ENCODE measurements around the gene PELI1. TPM values are rescaled to one million over a fixed set of nuclear protein-coding genes. Genes with fewer than 3 reads are reported as not detected.

PELI1 gene
- total and polyA plus RNA-seq, 2 experiments from 2014 or later: 2.8 to 7.8 TPM

DNA sequence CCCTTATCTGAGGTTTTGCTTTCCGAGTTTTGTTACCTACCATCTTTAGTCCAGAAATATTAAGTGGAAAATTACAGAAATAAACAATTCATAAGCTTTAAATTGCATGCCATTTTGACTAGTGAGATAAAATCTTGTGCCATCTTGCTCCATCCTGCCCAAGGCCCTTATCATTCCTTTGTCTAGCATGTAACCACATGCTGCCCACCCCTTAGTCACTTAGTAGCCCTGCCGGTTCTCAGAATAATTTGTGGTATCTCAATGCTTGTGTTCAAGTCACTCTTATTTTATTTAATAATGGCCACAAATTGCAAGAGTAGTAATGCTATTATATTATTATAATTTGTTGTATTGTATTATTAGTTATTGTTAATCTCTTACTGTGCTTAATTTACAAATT lies 88.2 kb downstream of the PELI1 start:
- H3K9me2 ChIP-seq (ENCODE audit: insufficient read depth): no peaks in the 10 kb centered on the region
- H3K27ac ChIP-seq: no peak overlapping the region
- H3K9me3 ChIP-seq (ENCODE audit: low read depth): no peaks in the 10 kb centered on the region
- no peaks in the 10 kb centered on the region for H3K4me1 ChIP-seq (ENCODE audit: insufficient read depth)
- H2AFZ ChIP-seq: no peak overlapping the region
- H3K4me3 ChIP-seq: no peak overlapping the region
- no peak for TF ChIP-seq EZH2 (IDR thresholded peaks at IDR 0.05; ENCODE audit: insufficient read depth, poor library complexity, severe bottlenecking)
- no peak for TF ChIP-seq EZH2phosphoT487 (IDR thresholded peaks at IDR 0.05; ENCODE audit: insufficient read depth, low read depth)
- no peak overlapping the region for H3K9ac ChIP-seq
- H3F3A ChIP-seq (ENCODE audit: insufficient read depth): no peaks in the 10 kb centered on the region
- no peaks in the 10 kb centered on the region for H4K20me1 ChIP-seq (ENCODE audit: insufficient read depth)
- H3K27me3 ChIP-seq (replicated peaks; ENCODE audit: insufficient read depth): no peaks in the 10 kb centered on the region
- H3K4me2 ChIP-seq (ENCODE audit: unreplicated experiment): no peak overlapping the region
- H3K36me3 ChIP-seq (ENCODE audit: low read depth): no peaks in the 10 kb centered on the region
- H3K79me2 ChIP-seq (ENCODE audit: insufficient read depth): no peaks in the 10 kb centered on the region
- in situ Hi-C loops (cut with MboI): no loop called here
- no peak for DNase-seq
- 86 to 93% methylated on average over 2 of the region's 2 CpGs for WGBS, 2 experiments (ENCODE audit: low coverage in 1 of 2, low lambda C conversion rate in 2 of 2, missing lambda C conversion rate in 2 of 2)

DNA sequence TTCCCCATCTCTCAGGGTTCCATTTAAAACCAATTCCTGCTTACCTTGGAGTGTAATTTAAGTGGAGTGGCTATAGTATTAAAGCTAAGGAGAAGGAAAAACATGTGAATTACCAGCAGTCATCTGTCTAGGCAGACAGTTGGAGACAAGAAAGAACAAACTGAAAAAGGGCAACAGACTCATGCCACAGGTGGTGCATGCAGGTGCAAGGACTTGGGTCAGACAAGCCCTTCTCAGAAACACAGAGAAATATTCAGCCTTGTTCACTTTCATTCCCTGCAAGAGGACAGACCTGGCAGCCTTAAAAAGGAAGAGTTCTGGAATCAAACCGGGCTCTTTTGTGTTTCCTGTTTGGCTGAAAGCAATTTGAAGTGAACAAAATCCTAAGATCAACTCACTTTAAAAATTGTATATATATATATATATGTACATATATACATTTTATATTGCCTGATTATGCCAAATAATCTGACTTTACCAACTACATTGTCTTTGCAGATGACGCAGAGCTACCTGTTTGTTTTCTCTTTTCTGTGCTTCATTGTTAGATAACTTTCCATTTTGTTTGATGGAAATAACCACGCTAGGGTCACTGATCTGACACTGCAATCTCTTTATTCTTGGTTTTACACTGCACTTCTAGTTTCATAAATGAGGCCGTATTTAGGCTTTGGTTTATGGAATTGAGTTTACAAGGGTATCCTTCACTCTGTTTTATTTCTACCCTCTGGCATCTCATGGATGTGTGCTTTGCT lies 89.9 kb downstream of the PELI1 start:
- Histone ChIP-seq H3K79me2 (ENCODE audit: insufficient read depth) (no peaks in the 10 kb centered on the region), H3K36me3 (ENCODE audit: low read depth) (no peaks in the 10 kb centered on the region), H3K4me2 (ENCODE audit: unreplicated experiment) (no peak overlapping the region), H3K27ac (no peak overlapping the region), H3K4me1 (ENCODE audit: insufficient read depth) (no peaks in the 10 kb centered on the region), H3K9ac (no peak overlapping the region), H3K4me3 (no peak overlapping the region), H3K27me3 (replicated peaks; ENCODE audit: insufficient read depth) (no peaks in the 10 kb centered on the region), H4K20me1 (ENCODE audit: insufficient read depth) (no peaks in the 10 kb centered on the region), H3K9me2 (ENCODE audit: insufficient read depth) (no peaks in the 10 kb centered on the region), H3K9me3 (ENCODE audit: low read depth) (no peaks in the 10 kb centered on the region), H2AFZ (no peak overlapping the region), H3F3A (ENCODE audit: insufficient read depth) (no peaks in the 10 kb centered on the region)
- DNase-seq: no peak
- WGBS, 2 experiments (ENCODE audit: low coverage in 1 of 2, low lambda C conversion rate in 2 of 2, missing lambda C conversion rate in 2 of 2): 62 to 69% methylated on average over 4 of the region's 4 CpGs
- in situ Hi-C loops (cut with MboI): no loop called here
- TF ChIP-seq EZH2 (IDR thresholded peaks at IDR 0.05; ENCODE audit: insufficient read depth, poor library complexity, severe bottlenecking): no peak
- TF ChIP-seq EZH2phosphoT487 (IDR thresholded peaks at IDR 0.05; ENCODE audit: insufficient read depth, low read depth): no peak

DNA sequence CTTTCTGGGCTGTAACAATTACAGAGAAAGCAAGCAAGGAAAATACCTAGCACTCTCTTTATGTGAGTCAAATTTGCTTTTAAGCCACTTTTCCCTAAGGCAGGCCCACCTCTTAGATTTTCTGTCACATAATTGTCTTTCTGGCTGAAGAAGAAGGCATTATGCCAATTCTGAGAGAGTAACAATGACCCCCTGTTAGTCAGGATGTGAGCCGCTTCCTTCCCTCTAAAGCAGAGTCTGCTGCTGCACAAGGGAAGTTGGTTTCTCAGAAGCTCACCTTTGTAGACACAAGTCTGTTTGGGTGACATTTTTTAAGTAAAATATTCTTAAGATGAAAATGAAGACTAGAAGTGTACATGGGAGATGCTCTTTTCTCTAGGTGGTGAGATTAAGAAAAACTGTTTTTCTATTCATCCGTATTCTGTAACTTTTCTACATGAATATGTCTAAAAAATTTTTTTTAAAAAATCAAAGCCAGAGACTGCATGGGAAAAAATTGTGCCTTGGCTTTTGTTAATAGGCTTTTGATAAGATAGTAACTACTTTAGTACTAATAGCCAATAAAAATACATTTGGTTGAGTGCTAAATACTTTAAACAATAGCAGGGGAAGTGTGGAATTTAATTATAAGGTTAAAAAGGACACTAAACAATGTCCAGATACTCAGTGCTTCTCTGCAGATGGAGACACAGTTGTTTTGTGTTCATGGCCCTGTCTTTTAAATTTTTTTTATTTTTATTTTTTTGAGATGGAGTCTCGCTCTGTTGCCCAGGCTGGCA lies 91.6 kb downstream of the PELI1 start:
- 93 to 96% methylated on average over 3 of the region's 3 CpGs for WGBS, 2 experiments (ENCODE audit: low coverage in 1 of 2, low lambda C conversion rate in 2 of 2, missing lambda C conversion rate in 2 of 2)
- no peak for DNase-seq
- no peak overlapping the region for H2AFZ ChIP-seq

DNA sequence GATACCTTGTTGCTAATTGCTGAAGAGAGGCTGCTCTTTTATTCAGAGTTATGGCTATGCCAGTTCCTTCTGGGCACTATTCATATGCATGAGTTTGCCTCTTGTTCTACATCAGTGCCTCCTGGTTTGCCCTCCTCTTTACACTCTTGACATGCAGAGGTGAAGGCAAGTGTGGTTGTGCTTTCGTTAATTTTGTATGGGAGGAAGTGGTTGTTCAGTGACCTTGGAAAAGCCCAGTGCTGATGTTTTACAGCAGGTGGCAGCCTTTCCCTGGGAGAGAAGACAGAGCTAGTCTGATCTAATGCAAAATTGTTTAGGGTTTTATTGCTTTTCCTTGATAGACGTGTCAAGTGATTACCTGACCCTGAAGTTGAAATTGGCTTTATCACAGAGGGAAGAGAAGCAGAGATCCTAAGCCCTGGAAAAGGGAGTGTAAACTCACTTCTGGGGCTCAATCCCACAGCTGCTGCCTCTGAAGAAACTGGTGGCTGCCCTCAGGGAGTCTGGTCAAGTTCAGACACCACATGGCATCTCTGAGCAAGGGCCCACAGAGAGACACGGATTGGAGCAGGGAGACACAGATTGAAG lies 94.5 kb downstream of the PELI1 start:
- H3K79me2 ChIP-seq (ENCODE audit: insufficient read depth): no peaks in the 10 kb centered on the region
- no peak overlapping the region for H3K9ac ChIP-seq
- no peak overlapping the region for H3K4me2 ChIP-seq (ENCODE audit: unreplicated experiment)
- WGBS, 2 experiments (ENCODE audit: low coverage in 1 of 2, low lambda C conversion rate in 2 of 2, missing lambda C conversion rate in 2 of 2): 1 to 18% methylated on average over 3 of the region's 3 CpGs
- H2AFZ ChIP-seq: peak overlapping the region; percentile 52; the same call in 1 of the 2 replicates
- no peaks in the 10 kb centered on the region for H3K36me3 ChIP-seq (ENCODE audit: low read depth)
- no peak overlapping the region for H3K4me3 ChIP-seq
- in situ Hi-C loops (cut with MboI): loop anchor here (5.0 to 25.0 kb wide), 3 partner anchors 278 to 838 kb away; no protein-coding TSS in a partner anchor
- H4K20me1 ChIP-seq (ENCODE audit: insufficient read depth): no peaks in the 10 kb centered on the region
- no peaks in the 10 kb centered on the region for H3K27me3 ChIP-seq (replicated peaks; ENCODE audit: insufficient read depth)
- no peaks in the 10 kb centered on the region for H3F3A ChIP-seq (ENCODE audit: insufficient read depth)
- DNase-seq: peak; percentile 82
- no peaks in the 10 kb centered on the region for H3K9me2 ChIP-seq (ENCODE audit: insufficient read depth)
- TF ChIP-seq EZH2phosphoT487 (IDR thresholded peaks at IDR 0.05; ENCODE audit: insufficient read depth, low read depth): no peak
- no peak for TF ChIP-seq EZH2 (IDR thresholded peaks at IDR 0.05; ENCODE audit: insufficient read depth, poor library complexity, severe bottlenecking)
- no peak overlapping the region for H3K27ac ChIP-seq
- no peaks in the 10 kb centered on the region for H3K9me3 ChIP-seq (ENCODE audit: low read depth)
- no peaks in the 10 kb centered on the region for H3K4me1 ChIP-seq (ENCODE audit: insufficient read depth)

More for the DNA sequence above, 91.6 kb downstream of the PELI1 start:
- Histone ChIP-seq H3K36me3 (ENCODE audit: low read depth) (no peaks in the 10 kb centered on the region), H4K20me1 (ENCODE audit: insufficient read depth) (no peaks in the 10 kb centered on the region), H3K79me2 (ENCODE audit: insufficient read depth) (no peaks in the 10 kb centered on the region), H3K4me2 (ENCODE audit: unreplicated experiment) (no peak overlapping the region), H3K27ac (no peak overlapping the region), H3K4me3 (no peak overlapping the region), H3K9ac (no peak overlapping the region), H3K9me2 (ENCODE audit: insufficient read depth) (no peaks in the 10 kb centered on the region), H3K9me3 (ENCODE audit: low read depth) (no peaks in the 10 kb centered on the region), H3K27me3 (replicated peaks; ENCODE audit: insufficient read depth) (no peaks in the 10 kb centered on the region), H3F3A (ENCODE audit: insufficient read depth) (no peaks in the 10 kb centered on the region), H3K4me1 (ENCODE audit: insufficient read depth) (no peaks in the 10 kb centered on the region)
- TF ChIP-seq EZH2 (IDR thresholded peaks at IDR 0.05; ENCODE audit: insufficient read depth, poor library complexity, severe bottlenecking) (no peak), EZH2phosphoT487 (IDR thresholded peaks at IDR 0.05; ENCODE audit: insufficient read depth, low read depth) (no peak)
- in situ Hi-C loops (cut with MboI): no loop called here

Measured in GM23248 (cell line).